ENCODE measurements around the gene FRMD4A.

The FRMD4A gene

DNA sequence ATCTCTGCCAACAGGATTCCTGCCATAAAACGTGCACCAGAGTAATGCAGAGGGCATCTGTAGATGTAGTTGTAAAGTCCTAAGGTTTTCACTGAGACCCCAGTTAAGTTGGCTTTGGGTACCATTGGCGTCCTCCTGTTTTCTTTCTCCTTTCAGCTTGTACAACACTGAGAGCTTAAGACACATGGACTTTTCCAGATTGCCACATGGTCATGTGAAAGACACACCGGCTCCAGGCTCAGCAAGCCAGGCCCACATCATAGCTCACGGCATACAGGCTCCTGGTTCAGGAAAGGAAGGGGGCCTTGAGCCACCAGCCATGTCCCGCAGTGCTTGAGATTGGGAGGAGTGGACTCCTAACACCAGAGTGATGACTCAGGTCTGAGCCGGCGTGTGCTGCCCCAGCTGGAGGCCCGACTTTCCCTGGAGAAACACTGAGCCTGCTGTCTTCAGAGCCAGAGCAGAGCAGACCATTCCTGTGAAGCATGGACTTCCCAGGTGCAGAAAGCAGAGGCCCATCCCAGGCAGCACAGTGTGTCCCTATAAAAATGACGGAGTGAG lies 491.2 kb downstream of the FRMD4A start:
- no peaks in the 10 kb centered on the region for H3K27me3 ChIP-seq (ENCODE audit: insufficient read depth, poor library complexity, severe bottlenecking)
- TF ChIP-seq, protein P1, sequence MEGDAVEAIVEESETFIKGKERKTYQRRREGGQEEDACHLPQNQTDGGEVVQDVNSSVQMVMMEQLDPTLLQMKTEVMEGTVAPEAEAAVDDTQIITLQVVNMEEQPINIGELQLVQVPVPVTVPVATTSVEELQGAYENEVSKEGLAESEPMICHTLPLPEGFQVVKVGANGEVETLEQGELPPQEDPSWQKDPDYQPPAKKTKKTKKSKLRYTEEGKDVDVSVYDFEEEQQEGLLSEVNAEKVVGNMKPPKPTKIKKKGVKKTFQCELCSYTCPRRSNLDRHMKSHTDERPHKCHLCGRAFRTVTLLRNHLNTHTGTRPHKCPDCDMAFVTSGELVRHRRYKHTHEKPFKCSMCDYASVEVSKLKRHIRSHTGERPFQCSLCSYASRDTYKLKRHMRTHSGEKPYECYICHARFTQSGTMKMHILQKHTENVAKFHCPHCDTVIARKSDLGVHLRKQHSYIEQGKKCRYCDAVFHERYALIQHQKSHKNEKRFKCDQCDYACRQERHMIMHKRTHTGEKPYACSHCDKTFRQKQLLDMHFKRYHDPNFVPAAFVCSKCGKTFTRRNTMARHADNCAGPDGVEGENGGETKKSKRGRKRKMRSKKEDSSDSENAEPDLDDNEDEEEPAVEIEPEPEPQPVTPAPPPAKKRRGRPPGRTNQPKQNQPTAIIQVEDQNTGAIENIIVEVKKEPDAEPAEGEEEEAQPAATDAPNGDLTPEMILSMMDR (IDR thresholded peaks at IDR 0.05; ENCODE audit: insufficient read depth, low read length), result no peak
- TF ChIP-seq, protein P2, sequence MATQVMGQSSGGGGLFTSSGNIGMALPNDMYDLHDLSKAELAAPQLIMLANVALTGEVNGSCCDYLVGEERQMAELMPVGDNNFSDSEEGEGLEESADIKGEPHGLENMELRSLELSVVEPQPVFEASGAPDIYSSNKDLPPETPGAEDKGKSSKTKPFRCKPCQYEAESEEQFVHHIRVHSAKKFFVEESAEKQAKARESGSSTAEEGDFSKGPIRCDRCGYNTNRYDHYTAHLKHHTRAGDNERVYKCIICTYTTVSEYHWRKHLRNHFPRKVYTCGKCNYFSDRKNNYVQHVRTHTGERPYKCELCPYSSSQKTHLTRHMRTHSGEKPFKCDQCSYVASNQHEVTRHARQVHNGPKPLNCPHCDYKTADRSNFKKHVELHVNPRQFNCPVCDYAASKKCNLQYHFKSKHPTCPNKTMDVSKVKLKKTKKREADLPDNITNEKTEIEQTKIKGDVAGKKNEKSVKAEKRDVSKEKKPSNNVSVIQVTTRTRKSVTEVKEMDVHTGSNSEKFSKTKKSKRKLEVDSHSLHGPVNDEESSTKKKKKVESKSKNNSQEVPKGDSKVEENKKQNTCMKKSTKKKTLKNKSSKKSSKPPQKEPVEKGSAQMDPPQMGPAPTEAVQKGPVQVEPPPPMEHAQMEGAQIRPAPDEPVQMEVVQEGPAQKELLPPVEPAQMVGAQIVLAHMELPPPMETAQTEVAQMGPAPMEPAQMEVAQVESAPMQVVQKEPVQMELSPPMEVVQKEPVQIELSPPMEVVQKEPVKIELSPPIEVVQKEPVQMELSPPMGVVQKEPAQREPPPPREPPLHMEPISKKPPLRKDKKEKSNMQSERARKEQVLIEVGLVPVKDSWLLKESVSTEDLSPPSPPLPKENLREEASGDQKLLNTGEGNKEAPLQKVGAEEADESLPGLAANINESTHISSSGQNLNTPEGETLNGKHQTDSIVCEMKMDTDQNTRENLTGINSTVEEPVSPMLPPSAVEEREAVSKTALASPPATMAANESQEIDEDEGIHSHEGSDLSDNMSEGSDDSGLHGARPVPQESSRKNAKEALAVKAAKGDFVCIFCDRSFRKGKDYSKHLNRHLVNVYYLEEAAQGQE (IDR thresholded peaks at IDR 0.05; ENCODE audit: insufficient replicate concordance, low read depth), result no peak
- no peak overlapping the region for H3K27ac ChIP-seq (replicated peaks)
- no peak overlapping the region for H3K4me3 ChIP-seq (replicated peaks; ENCODE audit: insufficient read depth, low read length)
- no peak for DNase-seq (ENCODE audit: low read depth in 1 of 2, low spot score in 1 of 2)

DNA sequence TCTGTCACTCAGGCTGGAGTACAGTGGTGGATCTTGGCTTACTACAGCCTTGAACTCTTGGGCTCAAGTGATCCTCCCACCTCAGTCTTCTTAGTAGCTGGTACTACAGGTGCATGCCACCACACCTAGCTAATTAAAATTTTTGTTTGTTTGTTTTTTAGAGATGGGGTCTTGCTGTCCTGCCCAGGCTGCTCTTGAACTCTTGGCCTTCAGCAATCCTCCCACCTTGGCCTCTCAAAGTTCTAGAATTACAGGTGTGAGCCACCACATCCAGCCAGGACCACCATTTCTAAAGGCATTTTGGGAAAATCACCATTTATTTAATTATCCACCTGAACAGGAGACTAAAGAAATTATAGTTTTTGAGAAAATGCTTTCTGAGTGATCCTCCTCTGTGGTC lies 491.7 kb downstream of the FRMD4A start:
- no peaks in the 10 kb centered on the region for H3K27me3 ChIP-seq (ENCODE audit: insufficient read depth, poor library complexity, severe bottlenecking)
- no peak for DNase-seq (ENCODE audit: low read depth in 1 of 2, low spot score in 1 of 2)
- H3K4me3 ChIP-seq (replicated peaks; ENCODE audit: insufficient read depth, low read length), result no peak overlapping the region
- no peak overlapping the region for H3K27ac ChIP-seq (replicated peaks)
- TF ChIP-seq POLR2AphosphoS5 (IDR thresholded peaks at IDR 0.05; ENCODE audit: low read depth) (no peak), SPI1 (IDR thresholded peaks at IDR 0.05; ENCODE audit: borderline replicate concordance, low read depth) (no peak), GABPA (IDR thresholded peaks at IDR 0.05; ENCODE audit: low read depth) (no peak)
- TF ChIP-seq, protein P1 (IDR thresholded peaks at IDR 0.05; ENCODE audit: insufficient read depth, low read length), result no peak
- TF ChIP-seq, protein P2 (IDR thresholded peaks at IDR 0.05; ENCODE audit: insufficient replicate concordance, low read depth), result no peak

DNA sequence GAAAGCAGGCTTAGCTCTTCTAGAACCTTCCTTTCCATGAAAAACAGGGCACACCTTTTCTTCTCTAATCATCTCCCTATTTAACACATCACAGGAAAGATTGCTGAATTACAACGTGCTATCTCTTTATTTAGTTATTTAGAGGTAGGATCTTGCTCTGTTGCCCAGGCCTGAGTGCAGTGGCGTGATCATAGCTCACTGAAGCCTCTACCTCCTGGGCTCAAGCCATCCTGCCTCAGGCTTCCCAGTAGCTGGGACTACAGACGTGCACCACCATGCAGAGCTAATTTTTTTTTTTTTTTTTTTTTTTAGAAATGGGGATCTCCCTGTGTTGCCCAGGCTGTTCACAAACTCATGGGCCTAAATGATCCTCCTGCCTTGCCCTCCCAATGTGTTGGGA lies 492.8 kb downstream of the FRMD4A start:
- no peaks in the 10 kb centered on the region for H3K27me3 ChIP-seq (ENCODE audit: insufficient read depth, poor library complexity, severe bottlenecking)
- DNase-seq (ENCODE audit: low read depth in 1 of 2, low spot score in 1 of 2), result no peak
- H3K4me3 ChIP-seq (replicated peaks; ENCODE audit: insufficient read depth, low read length), result no peak overlapping the region
- no peak overlapping the region for H3K27ac ChIP-seq (replicated peaks)
- TF ChIP-seq, protein P1 (IDR thresholded peaks at IDR 0.05; ENCODE audit: insufficient read depth, low read length), result no peak
- TF ChIP-seq SPI1 (IDR thresholded peaks at IDR 0.05; ENCODE audit: borderline replicate concordance, low read depth) (no peak), POLR2AphosphoS5 (IDR thresholded peaks at IDR 0.05; ENCODE audit: low read depth) (no peak), GABPA (IDR thresholded peaks at IDR 0.05; ENCODE audit: low read depth) (no peak)
- TF ChIP-seq, protein P2 (IDR thresholded peaks at IDR 0.05; ENCODE audit: insufficient replicate concordance, low read depth), result no peak

Measured in HL-60 (cell line).